Bronchial epithelial cell (primary cell): ENCODE data around the gene NOL11. TPM values are rescaled to one million over a fixed set of nuclear protein-coding genes. Genes with fewer than 3 reads are reported as not detected.

ENCODE experiments used
- DNase-seq: peaks from one replicate; pipeline ENCODE4 v3.0.0-alpha.2; 2010; ENCODE audit warnings: low read depth
- FAIRE-seq: peaks from 2 replicates; lab custom pipeline; 2011; peaks lifted over from hg19 to GRCh38; lab: Jason Lieb, UNC
- H3K27me3 ChIP-seq: 2 replicates; pipeline ENCODE4 v1.5.1; 2011; ENCODE audit warnings: low read length; ENCODE audit not compliant: control insufficient read depth, insufficient read depth
- H3K36me3 ChIP-seq: 2 replicates; pipeline ENCODE4 v1.5.1; 2011; ENCODE audit warnings: low read length; ENCODE audit not compliant: control insufficient read depth, insufficient read depth
- H3K4me3 ChIP-seq: 2 replicates; pipeline ENCODE4 v1.5.1; 2011; ENCODE audit warnings: mild to moderate bottlenecking, low read depth, low read length, control low read depth
- CTCF ChIP-seq: IDR thresholded peaks from 2 replicates; pipeline ENCODE4 v1.5.1; 2011; ENCODE audit warnings: mild to moderate bottlenecking, moderate library complexity, low read length, control low read depth, inconsistent platforms; ENCODE audit not compliant: insufficient read depth, severe bottlenecking
- total RNA-seq: library from RNA; depleted of rRNA; stranded (reverse); fragments of >200 nt; gene quantifications from 2 replicates; pipeline ENCODE4 v1.2.1, GENCODE V29; 2014

NOL11 gene
- total RNA-seq, 1 donor from 2014 or later = 29.2 TPM

GRCh38 chr17:67759355-67760171, 41.8 kb downstream of the NOL11 start:
- no peak for FAIRE-seq
- H3K27me3 ChIP-seq = no peaks in the 10 kb centered on the region
- H3K4me3 ChIP-seq = no peak overlapping the region
- H3K36me3 ChIP-seq = no peaks in the 10 kb centered on the region
- no peak for DNase-seq
- TF ChIP-seq CTCF = no peak

- FAIRE-seq = no peak
- TF ChIP-seq CTCF = no peak
- Histone ChIP-seq H3K4me3 (no peak overlapping the region), H3K27me3 (no peaks in the 10 kb centered on the region), H3K36me3 (no peaks in the 10 kb centered on the region)
- no peak for DNase-seq
Observed at GRCh38 chr17:67765623-67766022, 47.9 kb downstream of the NOL11 start.

- no peak overlapping the region for H3K4me3 ChIP-seq
- FAIRE-seq = no peak
- TF ChIP-seq CTCF = no peak
- H3K36me3 ChIP-seq = no peaks in the 10 kb centered on the region
- DNase-seq = no peak
- no peaks in the 10 kb centered on the region for H3K27me3 ChIP-seq
Observed at GRCh38 chr17:67769231-67769630, 51.5 kb downstream of the NOL11 start.

GRCh38 chr17:67770539-67770938, 52.8 kb downstream of the NOL11 start:
- Histone ChIP-seq H3K36me3 (no peaks in the 10 kb centered on the region), H3K4me3 (no peak overlapping the region), H3K27me3 (no peaks in the 10 kb centered on the region)
- no peak for FAIRE-seq
- no peak for TF ChIP-seq CTCF
- DNase-seq = no peak

GRCh38 chr17:67772679-67773078, 54.9 kb downstream of the NOL11 start:
- DNase-seq (no peak), FAIRE-seq (no peak)
- no peak for TF ChIP-seq CTCF

More at GRCh38 chr17:67772679-67773078, 54.9 kb downstream of the NOL11 start:
- Histone ChIP-seq H3K4me3 (no peak overlapping the region), H3K36me3 (no peaks in the 10 kb centered on the region), H3K27me3 (no peaks in the 10 kb centered on the region)
